ENCODE data around the gene CYSLTR2.

GRCh38 chr13:48630291-48630690, 23.4 kb upstream of the CYSLTR2 start:
- TF ChIP-seq POLR2A (IDR thresholded peaks at IDR 0.05): no peak
- TF ChIP-seq CTCF (IDR thresholded peaks at IDR 0.05): no peak

Data from adrenal gland (tissue), 5 donors.